ENCODE measurements around the gene CEMP1. TPM values are rescaled to one million over a fixed set of nuclear protein-coding genes. Genes with fewer than 3 reads are reported as not detected.
A peak's percentile ranks its signal among the peaks of the same experiment; 100 is the strongest.

Gene CEMP1
- total and polyA plus RNA-seq, 5 donors from 2014 or later: 0.27 to 3.8 (median 3.7) TPM

GRCh38 chr16:2486645-2487516 lies 44.3 kb downstream of the CEMP1 start:
- H3K4me3 Mint-ChIP-seq: peak overlapping the region; percentile 2 to 86 (median 45)
- H3K27ac ChIP-seq (ENCODE audit: insufficient read depth, low read length, poor library complexity, severe bottlenecking): no peak overlapping the region

GRCh38 chr16:2485811-2486507 lies 45.2 kb downstream of the CEMP1 start:
- Histone ChIP-seq H3K36me3 (ENCODE audit: control insufficient read depth, insufficient read depth, low read length) (no peaks in the 10 kb centered on the region), H3K27ac (ENCODE audit: insufficient read depth, low read length, poor library complexity, severe bottlenecking) (no peak overlapping the region), H3K4me3 (ENCODE audit: low read depth, low read length) (no peak overlapping the region), H3K9me3 (ENCODE audit: control insufficient read depth in 2 of 2, low read length in 2 of 2) (no peaks in the 10 kb centered on the region), H3K27me3 (ENCODE audit: control insufficient read depth, insufficient read depth, low read length) (no peaks in the 10 kb centered on the region), H3K4me1 (ENCODE audit: control insufficient read depth, insufficient read depth, low read length, poor library complexity, severe bottlenecking) (peaks cover 10% of the 10 kb centered on the region)
- Mint-ChIP-seq H3K27me3 (no peaks in the 10 kb centered on the region), H3K36me3 (no peaks in the 10 kb centered on the region), H3K4me1 (peaks cover 4 to 16% (median 10%) of the 10 kb centered on the region in 4 donors), H3K27ac (peak overlapping the region in 1 of 3 donors; percentile 43), H3K9me3 (no peaks in the 10 kb centered on the region), H3K4me3 (no peak overlapping the region)
- no peak for ATAC-seq (ENCODE audit: low read depth in 2 of 2)
- DNase-seq: no peak

More at GRCh38 chr16:2486645-2487516, 44.3 kb downstream of the CEMP1 start:
- H3K9me3 ChIP-seq (ENCODE audit: control insufficient read depth in 2 of 2, low read length in 2 of 2): no peaks in the 10 kb centered on the region
- peaks cover 10% of the 10 kb centered on the region for H3K4me1 ChIP-seq (ENCODE audit: control insufficient read depth, insufficient read depth, low read length, poor library complexity, severe bottlenecking)
- no peaks in the 10 kb centered on the region for H3K36me3 Mint-ChIP-seq
- H3K27me3 ChIP-seq (ENCODE audit: control insufficient read depth, insufficient read depth, low read length): no peaks in the 10 kb centered on the region
- H3K4me1 Mint-ChIP-seq: peaks cover 4 to 16% (median 10%) of the 10 kb centered on the region in 4 donors
- no peak overlapping the region for H3K4me3 ChIP-seq (ENCODE audit: low read depth, low read length)
- DNase-seq: peak; percentile 64 to 89 (median 78)
- peak; percentile 95 to 96 for ATAC-seq (ENCODE audit: low read depth in 2 of 2)
- peak overlapping the region; percentile 78 to 93 (median 81) for H3K27ac Mint-ChIP-seq
- no peaks in the 10 kb centered on the region for H3K9me3 Mint-ChIP-seq
- H3K36me3 ChIP-seq (ENCODE audit: control insufficient read depth, insufficient read depth, low read length): no peaks in the 10 kb centered on the region
- H3K27me3 Mint-ChIP-seq: no peaks in the 10 kb centered on the region

- Mint-ChIP-seq H3K9me3 (no peaks in the 10 kb centered on the region), H3K36me3 (no peaks in the 10 kb centered on the region), H3K27me3 (no peaks in the 10 kb centered on the region), H3K4me3 (no peak overlapping the region), H3K4me1 (peaks cover 4 to 16% (median 10%) of the 10 kb centered on the region in 4 donors), H3K27ac (no peak overlapping the region)
- Histone ChIP-seq H3K4me1 (ENCODE audit: control insufficient read depth, insufficient read depth, low read length, poor library complexity, severe bottlenecking) (peaks cover 10% of the 10 kb centered on the region), H3K27ac (ENCODE audit: insufficient read depth, low read length, poor library complexity, severe bottlenecking) (no peak overlapping the region), H3K36me3 (ENCODE audit: control insufficient read depth, insufficient read depth, low read length) (no peaks in the 10 kb centered on the region), H3K27me3 (ENCODE audit: control insufficient read depth, insufficient read depth, low read length) (no peaks in the 10 kb centered on the region), H3K4me3 (ENCODE audit: low read depth, low read length) (no peak overlapping the region), H3K9me3 (ENCODE audit: control insufficient read depth in 2 of 2, low read length in 2 of 2) (no peaks in the 10 kb centered on the region)
- DNase-seq (no peak), ATAC-seq (ENCODE audit: low read depth in 2 of 2) (no peak)
Measured at GRCh38 chr16:2484898-2485508, 46.2 kb downstream of the CEMP1 start.

- H3K27me3 ChIP-seq (ENCODE audit: control insufficient read depth, insufficient read depth, low read length): no peaks in the 10 kb centered on the region
- H3K9me3 Mint-ChIP-seq: no peaks in the 10 kb centered on the region
- ATAC-seq (ENCODE audit: low read depth in 2 of 2) (no peak), DNase-seq (no peak)
- peaks cover 4 to 16% (median 10%) of the 10 kb centered on the region in 4 donors for H3K4me1 Mint-ChIP-seq
- H3K27ac ChIP-seq (ENCODE audit: insufficient read depth, low read length, poor library complexity, severe bottlenecking): no peak overlapping the region
- no peaks in the 10 kb centered on the region for H3K9me3 ChIP-seq (ENCODE audit: control insufficient read depth in 2 of 2, low read length in 2 of 2)
- H3K36me3 Mint-ChIP-seq: no peaks in the 10 kb centered on the region
- no peak overlapping the region for H3K4me3 Mint-ChIP-seq
- H3K27me3 Mint-ChIP-seq: no peaks in the 10 kb centered on the region
- peak overlapping the region in 1 of 3 donors; percentile 42 for H3K27ac Mint-ChIP-seq
- H3K4me1 ChIP-seq (ENCODE audit: control insufficient read depth, insufficient read depth, low read length, poor library complexity, severe bottlenecking): peaks cover 10% of the 10 kb centered on the region
- H3K36me3 ChIP-seq (ENCODE audit: control insufficient read depth, insufficient read depth, low read length): no peaks in the 10 kb centered on the region
- H3K4me3 ChIP-seq (ENCODE audit: low read depth, low read length): no peak overlapping the region
Measured at GRCh38 chr16:2483939-2484897, 47.0 kb downstream of the CEMP1 start.

GRCh38 chr16:2482708-2483534 lies 48.3 kb downstream of the CEMP1 start:
- Mint-ChIP-seq H3K4me1 (peaks cover 4 to 15% (median 10%) of the 10 kb centered on the region in 4 donors), H3K27ac (no peak overlapping the region), H3K36me3 (no peaks in the 10 kb centered on the region), H3K27me3 (no peaks in the 10 kb centered on the region), H3K4me3 (no peak overlapping the region), H3K9me3 (no peaks in the 10 kb centered on the region)
- Histone ChIP-seq H3K27ac (ENCODE audit: insufficient read depth, low read length, poor library complexity, severe bottlenecking) (no peak overlapping the region), H3K36me3 (ENCODE audit: control insufficient read depth, insufficient read depth, low read length) (no peaks in the 10 kb centered on the region), H3K4me3 (ENCODE audit: low read depth, low read length) (no peak overlapping the region), H3K9me3 (ENCODE audit: control insufficient read depth in 2 of 2, low read length in 2 of 2) (no peaks in the 10 kb centered on the region), H3K27me3 (ENCODE audit: control insufficient read depth, insufficient read depth, low read length) (no peaks in the 10 kb centered on the region), H3K4me1 (ENCODE audit: control insufficient read depth, insufficient read depth, low read length, poor library complexity, severe bottlenecking) (peaks cover 10% of the 10 kb centered on the region)
- no peak for ATAC-seq (ENCODE audit: low read depth in 2 of 2)
- no peak for DNase-seq

- peaks cover 3% of the 10 kb centered on the region for H3K36me3 Mint-ChIP-seq
- no peak for ATAC-seq (ENCODE audit: low read depth in 2 of 2)
- DNase-seq: no peak
- H3K4me3 Mint-ChIP-seq: no peak overlapping the region
- Histone ChIP-seq H3K36me3 (ENCODE audit: control insufficient read depth, insufficient read depth, low read length) (no peaks in the 10 kb centered on the region), H3K27ac (ENCODE audit: insufficient read depth, low read length, poor library complexity, severe bottlenecking) (no peak overlapping the region), H3K4me1 (ENCODE audit: control insufficient read depth, insufficient read depth, low read length, poor library complexity, severe bottlenecking) (peaks cover 8% of the 10 kb centered on the region), H3K4me3 (ENCODE audit: low read depth, low read length) (no peak overlapping the region), H3K27me3 (ENCODE audit: control insufficient read depth, insufficient read depth, low read length) (no peaks in the 10 kb centered on the region), H3K9me3 (ENCODE audit: control insufficient read depth in 2 of 2, low read length in 2 of 2) (no peaks in the 10 kb centered on the region)
- no peak overlapping the region for H3K27ac Mint-ChIP-seq
- no peaks in the 10 kb centered on the region for H3K9me3 Mint-ChIP-seq
- peaks cover 1 to 13% (median 8%) of the 10 kb centered on the region in 4 donors for H3K4me1 Mint-ChIP-seq
- no peaks in the 10 kb centered on the region for H3K27me3 Mint-ChIP-seq
Measured at GRCh38 chr16:2482249-2482648, 49.0 kb downstream of the CEMP1 start.

Measured in CD4-positive, CD25-positive, alpha-beta regulatory T cell (primary cell).